ENCODE measurements around the gene RNF144A.

- TF ChIP-seq CTCF (IDR thresholded peaks at IDR 0.05; ENCODE audit: low read length) (no peak), EZH2 (optimal IDR thresholded peaks at IDR 0.05; ENCODE audit: low read depth, low read length) (no peak), EZH2phosphoT487 (IDR thresholded peaks at IDR 0.05; ENCODE audit: low read length) (no peak)
These were observed 106.3 kb downstream of the RNF144A start for GRCh38 chr2:7023542-7023941.

All from MM.1S (cell line).